Gastroesophageal sphincter (tissue), 3 donors: Measurements from ENCODE around the gene WNT3A.

Source experiments
- CTCF ChIP-seq, 4 experiments: fragments of 200-600 bp in 2 of 4; fragments of 450-650 bp in 2 of 4; sonication (generic) in 1 of 4; IDR thresholded peaks; one replicate each; pipeline ENCODE4 v1.5.1; 2017 to 2019; ENCODE audit warnings: antibody characterized with exemption in 4 of 4, mild to moderate bottlenecking in 2 of 4, moderate library complexity in 2 of 4
- EP300 ChIP-seq: sonication (generic); formaldehyde crosslinking; IDR thresholded peaks from one replicate; pipeline ENCODE4 v1.6.1; 2017; ENCODE audit warnings: antibody characterized with exemption, mild to moderate bottlenecking
- POLR2A ChIP-seq, 2 donors: fragments of 450-650 bp; IDR thresholded peaks; one replicate each; pipeline ENCODE4 v1.6.1; 2017; ENCODE audit warnings: antibody characterized with exemption in 2 of 2, mild to moderate bottlenecking in 2 of 2, moderate library complexity in 1 of 2

GRCh38 chr1:228058949-228059633 is 52.3 kb downstream of the WNT3A start:
- no peak for TF ChIP-seq CTCF (IDR thresholded peaks at IDR 0.05)
- no peak for TF ChIP-seq EP300
- no peak for TF ChIP-seq POLR2A (IDR thresholded peaks at IDR 0.05)
